Activated CD4-positive, alpha-beta T cell treated with anti-CD3 and anti-CD28 coated beads, Interleukin-2, Interleukin-4, amounts not matched to agents 100 ng/mL and 50 ng/mL, durations not matched to agents 16 hours and 8 hours (primary cell): Measurements from ENCODE around the gene GCSAM.

Experiments used
- DNase-seq: peaks from one replicate; pipeline ENCODE4 v3.0.0-alpha.2; 2020; ENCODE audit warnings: low spot score

The GCSAM gene

GRCh38 chr3:112104774-112105173, 28.3 kb downstream of the GCSAM start:
- no peak for DNase-seq

DNA sequence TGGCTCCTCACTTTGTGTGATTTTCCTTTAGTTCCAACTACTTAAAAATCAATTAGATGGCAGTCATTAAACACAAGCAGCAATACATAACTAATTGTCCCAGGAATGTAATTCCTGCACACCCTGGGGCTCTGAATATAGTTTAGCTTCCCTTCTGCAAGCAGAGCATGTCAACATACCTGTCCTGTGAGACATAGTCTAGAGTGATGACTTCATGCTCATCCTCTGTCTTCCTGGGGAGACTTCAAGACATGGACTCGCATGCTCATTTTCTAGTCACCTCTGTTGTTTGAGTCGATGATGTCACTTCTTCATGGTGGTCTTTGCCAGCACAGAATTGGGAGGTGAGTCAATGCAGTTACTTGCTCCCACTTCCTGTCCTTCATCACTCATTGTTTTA, 31.1 kb downstream of the GCSAM start:
- no peak for DNase-seq

DNA sequence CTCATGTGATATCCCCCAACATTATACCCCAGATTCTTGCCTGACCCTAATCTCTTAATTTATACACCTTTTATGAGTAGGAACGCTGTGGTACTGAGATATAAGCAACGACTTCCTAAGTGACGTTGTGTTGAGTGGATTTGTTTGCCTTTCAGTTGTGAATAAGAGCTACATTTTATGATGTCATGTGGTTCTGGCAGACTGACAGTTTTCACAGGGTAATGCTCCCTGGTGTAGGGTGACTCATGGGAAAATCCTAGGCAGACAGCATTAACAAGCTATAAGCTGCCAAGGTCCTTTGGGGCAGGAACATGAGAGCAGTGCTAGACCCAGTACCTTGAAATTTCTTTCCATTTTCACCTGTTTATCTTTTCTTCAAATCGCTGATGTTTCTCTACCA, 35.7 kb downstream of the GCSAM start:
- peak; percentile 27 for DNase-seq

- DNase-seq, result no peak
Measured at GRCh38 chr3:112096176-112096575, 36.9 kb downstream of the GCSAM start.

GRCh38 chr3:112095731-112096130, 37.3 kb downstream of the GCSAM start:
- no peak for DNase-seq

DNA sequence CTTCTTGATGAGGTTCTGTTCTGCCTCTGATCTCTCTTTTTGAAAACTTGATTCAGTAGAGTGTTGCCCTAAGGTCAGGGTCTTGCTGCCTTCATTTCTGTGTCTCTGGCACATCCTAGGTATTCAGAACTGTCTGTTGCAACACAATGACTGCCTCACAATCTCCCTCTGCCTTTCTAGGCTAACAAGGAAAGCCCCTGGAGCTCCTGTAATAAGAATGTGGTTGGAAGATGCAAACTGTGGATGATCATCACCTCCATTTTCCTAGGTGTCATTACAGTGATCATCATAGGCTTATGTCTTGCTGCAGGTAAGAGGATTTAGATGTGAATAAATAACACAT, 39.9 kb downstream of the GCSAM start:
- DNase-seq, result no peak

DNA sequence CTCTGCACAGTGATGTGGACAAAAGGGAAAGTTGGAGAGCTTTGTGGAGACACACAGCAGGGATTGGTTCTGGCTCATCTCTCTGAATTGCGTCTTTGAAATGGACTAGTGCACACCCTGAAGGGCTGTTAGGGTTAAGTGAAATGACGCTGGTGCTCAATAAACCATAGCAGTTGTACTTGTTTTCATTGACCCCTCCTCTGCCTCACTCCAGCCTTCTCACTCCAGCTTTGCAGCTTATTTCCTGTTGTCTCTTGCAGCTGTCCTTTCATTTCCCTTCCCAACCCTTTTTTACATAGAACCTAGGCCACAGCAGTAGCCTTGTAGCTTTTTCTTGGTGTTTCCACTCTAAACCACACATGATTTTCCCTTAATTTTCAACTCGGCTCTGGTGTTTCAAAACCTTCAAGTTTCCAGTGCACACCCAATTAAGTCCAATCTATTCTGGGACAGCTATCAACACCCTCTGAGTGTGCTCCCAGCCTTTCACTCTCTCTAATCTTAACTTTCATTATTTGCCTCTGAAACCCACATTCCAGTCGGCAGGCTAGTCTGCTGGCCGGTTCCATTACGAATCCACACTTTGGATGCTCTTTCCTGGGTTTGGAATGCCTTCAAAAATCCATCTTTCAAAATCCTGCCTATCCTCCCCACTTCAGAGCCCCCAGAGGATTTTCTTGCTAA, 40.4 kb downstream of the GCSAM start:
- no peak for DNase-seq

DNA sequence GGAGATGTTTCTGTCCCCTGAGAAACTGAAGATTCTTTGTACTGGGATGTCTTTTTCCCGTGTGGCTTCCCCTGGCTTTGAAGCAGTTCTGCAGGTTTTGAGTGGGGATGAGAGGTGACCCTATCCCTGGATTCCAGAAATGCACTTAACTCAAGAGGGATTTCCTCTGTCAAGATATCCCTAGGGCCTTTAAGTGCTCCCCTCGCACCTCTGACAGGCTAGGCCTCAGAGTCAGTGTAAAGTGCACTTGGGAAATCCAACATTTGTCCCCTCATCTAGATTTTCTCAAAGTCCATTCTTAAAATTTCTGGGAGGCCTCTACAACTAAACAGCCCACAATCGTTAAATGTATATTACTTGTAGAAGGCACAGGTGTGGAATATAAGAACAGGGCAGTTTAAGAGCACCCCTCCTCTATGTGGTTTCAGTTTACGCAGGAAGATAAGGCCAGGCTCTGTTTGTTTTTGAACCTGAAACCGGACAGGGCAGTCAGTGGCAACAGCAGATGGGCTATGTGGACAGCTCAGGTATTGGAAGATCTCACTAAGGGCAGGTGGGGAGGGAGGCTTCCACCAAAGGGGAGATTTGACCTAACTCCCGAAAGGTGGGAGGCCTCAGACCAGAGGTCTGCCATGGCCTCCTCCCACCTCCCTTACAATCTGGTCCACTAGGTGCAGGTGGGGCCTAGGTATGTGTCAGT, 42.0 kb downstream of the GCSAM start:
- no peak for DNase-seq

DNA sequence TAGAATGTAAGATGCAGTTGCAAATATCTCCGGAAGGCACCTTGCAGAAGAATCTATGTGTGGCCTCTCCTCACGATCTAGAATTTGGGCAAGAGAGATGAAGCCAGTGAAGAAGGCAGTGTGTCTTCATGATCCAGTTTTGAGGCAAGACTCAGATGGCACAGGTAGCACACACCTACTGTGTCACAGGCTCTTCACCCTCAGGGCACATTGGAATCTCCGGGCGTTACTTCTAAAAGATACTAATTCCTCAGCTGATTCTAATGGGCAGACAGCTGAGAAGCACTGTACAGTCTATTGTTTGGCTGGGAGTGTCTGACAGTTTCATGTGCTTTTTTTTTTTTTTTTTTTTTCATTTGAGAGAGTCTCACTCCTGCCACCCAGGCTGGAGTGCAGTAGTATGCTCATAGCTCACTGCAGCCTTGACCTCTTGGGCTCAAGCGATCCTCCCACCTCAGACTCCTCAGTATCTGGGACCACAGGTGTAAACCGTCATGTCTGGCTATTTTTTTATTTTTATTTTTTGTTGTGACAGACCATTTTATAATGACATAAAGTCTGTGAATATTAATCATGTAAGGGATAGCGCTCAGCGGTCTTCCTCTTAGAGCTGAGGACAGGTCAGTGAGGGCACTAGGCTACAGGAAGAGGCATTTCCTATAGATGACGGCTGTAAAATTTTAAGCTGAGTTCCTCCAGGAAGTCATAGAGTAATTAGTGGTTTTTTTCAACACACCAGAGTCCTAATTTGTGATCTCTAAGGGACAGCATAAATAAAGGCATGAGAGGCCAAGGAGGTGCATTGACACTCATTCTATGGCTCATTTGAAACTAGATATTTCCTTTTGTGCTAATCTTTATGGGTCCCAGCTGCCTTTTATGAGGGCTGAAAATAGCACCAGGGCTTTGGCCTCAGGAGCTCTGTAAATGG, 42.8 kb downstream of the GCSAM start:
- DNase-seq, result no peak

GRCh38 chr3:112088944-112089343, 44.1 kb downstream of the GCSAM start:
- DNase-seq, result no peak

- no peak for DNase-seq
Measured at GRCh38 chr3:112087746-112088145, 45.3 kb downstream of the GCSAM start.

GRCh38 chr3:112086875-112087524, 46.0 kb downstream of the GCSAM start:
- no peak for DNase-seq

GRCh38 chr3:112086076-112086854, 46.8 kb downstream of the GCSAM start, which contains the start of gene C3orf52:
C3orf52 (plus strand) TSS chr3:112086389; CDS start chr3:112086408, 19 bp downstream.
- DNase-seq, result peak; percentile 53

DNA sequence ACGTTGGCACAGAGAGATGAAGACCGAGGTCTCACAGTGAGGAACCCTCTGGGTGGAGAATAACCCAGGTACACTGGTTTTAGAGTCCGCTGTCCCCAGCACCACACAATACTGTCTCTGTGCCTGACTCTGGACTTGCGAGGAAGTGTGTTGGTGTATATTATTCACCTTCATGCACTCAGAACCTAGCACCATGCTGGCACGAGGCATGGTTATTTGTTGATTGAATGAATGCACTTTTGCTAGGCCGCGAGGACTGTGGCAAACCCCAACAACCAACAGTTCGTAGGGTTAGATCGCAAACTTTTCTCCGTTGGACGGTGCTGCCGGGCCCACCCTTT, 47.3 kb downstream of the GCSAM start:
- no peak for DNase-seq

DNA sequence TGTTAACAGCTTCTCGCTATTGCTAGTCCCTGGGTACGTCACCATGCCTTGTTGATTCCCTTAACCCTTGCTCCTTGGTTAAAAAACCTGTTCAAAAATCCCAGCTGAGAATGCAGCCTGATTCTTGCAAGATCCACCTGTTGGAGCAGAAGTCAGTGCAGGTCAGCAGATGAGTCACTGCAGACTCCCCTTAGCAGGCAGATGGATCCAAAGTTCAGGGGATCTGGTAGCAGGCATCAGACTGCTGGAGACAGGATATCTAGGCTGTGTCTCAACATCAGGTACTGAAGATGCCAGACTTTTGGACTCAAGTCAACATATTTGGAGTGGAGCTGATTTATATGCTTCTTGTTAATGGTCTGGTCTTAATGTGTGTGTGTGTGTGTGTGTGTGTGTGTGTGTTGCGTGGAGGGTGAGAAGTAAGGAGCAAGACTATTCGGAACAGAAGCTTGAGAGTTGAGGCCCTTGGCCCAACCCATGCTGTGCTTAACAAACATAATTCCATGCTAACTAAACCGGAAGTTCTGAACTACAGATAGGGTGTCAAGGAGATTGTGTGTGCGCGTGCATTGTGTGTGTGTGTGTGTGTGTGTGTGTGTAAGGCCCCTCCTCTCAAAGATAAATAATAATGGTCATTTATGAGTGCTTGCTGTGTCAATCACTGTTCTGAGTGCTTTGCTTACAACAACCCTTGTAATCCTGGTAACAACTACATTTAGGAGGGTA, 47.9 kb downstream of the GCSAM start:
- no peak for DNase-seq

- no peak for DNase-seq
Measured at GRCh38 chr3:112083239-112083638, 49.8 kb downstream of the GCSAM start.

DNA sequence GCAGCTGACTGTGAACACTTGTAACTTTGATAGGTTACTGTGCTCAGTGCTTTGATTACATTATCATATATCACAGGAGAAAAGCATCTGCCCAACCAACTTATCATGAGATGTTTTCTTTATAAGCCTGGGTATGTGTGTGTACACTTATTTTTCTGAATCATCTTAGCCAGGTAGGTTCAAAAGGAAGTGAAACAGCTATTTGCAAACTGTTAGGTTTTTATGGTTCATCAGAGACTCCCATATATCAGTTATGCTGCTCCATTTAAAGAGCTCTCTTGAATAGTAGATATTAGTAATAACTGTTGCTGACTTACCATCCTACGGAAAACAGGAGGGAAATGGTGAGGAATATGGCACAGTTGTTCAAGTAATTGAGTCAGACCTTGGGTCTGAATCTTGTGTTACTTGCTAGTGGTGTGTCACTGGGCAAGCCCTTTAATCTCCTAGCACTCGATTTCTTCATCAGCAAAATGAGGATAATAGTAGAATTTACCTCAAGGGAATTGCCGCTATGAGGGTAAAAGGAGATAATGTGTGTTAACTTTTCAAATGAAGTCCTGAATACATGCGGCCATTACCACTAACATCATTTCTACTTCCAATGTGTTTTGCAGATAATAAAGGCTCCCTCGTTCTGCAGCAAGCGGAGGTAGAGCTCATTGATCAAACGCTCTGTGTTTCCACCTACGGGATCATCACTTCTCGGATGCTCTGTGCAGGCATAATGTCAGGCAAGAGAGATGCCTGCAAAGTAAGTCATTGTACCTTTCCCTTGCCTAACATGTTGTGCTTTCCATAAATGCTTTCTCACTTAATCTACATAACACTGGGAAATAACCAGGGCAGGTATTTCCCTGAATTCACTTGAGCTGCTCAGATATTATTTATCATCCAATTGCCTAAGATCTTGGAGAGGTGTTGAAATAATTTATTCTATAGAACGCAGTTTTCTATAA, 54.6 kb downstream of the GCSAM start:
- no peak for DNase-seq

- peak; percentile 20 for DNase-seq
Measured at GRCh38 chr3:112074616-112075497, 58.2 kb downstream of the GCSAM start.

GRCh38 chr3:112074006-112074405, 59.0 kb downstream of the GCSAM start:
- no peak for DNase-seq
